Testis (tissue), 3 donors: Measurements from ENCODE around the gene THADA. TPM values are rescaled to one million over a fixed set of nuclear protein-coding genes. Genes with fewer than 3 reads are reported as not detected.
A peak's percentile ranks its signal among the peaks of the same experiment; 100 is the strongest.

Source experiments
- DNase-seq: peaks from one replicate; pipeline ENCODE4 v3.0.0-alpha.2; 2019
- H3K27ac ChIP-seq, 2 donors: fragments of 200-600 bp; sonication (generic); one replicate each; pipeline ENCODE4 v1.5.1; 2019
- H3K27me3 ChIP-seq: fragments of 200-600 bp; sonication (generic); one replicate; pipeline ENCODE4 v1.5.1; 2019
- H3K36me3 ChIP-seq: fragments of 200-600 bp; sonication (generic); one replicate; pipeline ENCODE4 v1.5.1; 2017; ENCODE audit warnings: low read depth; ENCODE audit errors: missing control alignments
- H3K4me1 ChIP-seq: fragments of 200-600 bp; sonication (generic); one replicate; pipeline ENCODE4 v1.5.1; 2019
- H3K4me3 ChIP-seq, 2 donors: fragments of 200-600 bp; sonication (generic); one replicate each; pipeline ENCODE4 v1.5.1; 2017 to 2019
- H3K9me3 ChIP-seq: fragments of 200-600 bp; sonication (generic); one replicate; pipeline ENCODE4 v1.5.1; 2017
- CTCF ChIP-seq, 3 experiments: fragments of 450-650 bp in 2 of 3; fragments of 200-600 bp in 1 of 3; sonication (generic) in 1 of 3; IDR thresholded peaks; one replicate each; pipeline ENCODE4 v1.5.1; 2016 to 2019; ENCODE audit warnings: antibody characterized with exemption in 3 of 3, mild to moderate bottlenecking in 2 of 3, moderate library complexity in 1 of 3
- POLR2A ChIP-seq: fragments of 450-650 bp; IDR thresholded peaks from one replicate; pipeline ENCODE4 v1.6.1; 2017; ENCODE audit warnings: antibody characterized with exemption, mild to moderate bottlenecking, moderate library complexity
- WGBS, 2 donors: methylation state at CpG; one replicate each; pipeline ENCODE4 v1.1.5; 2018; 5-methylcytosine and 5-hydroxymethylcytosine counted together
- intact Hi-C: fragments of 100-400 bp; cut with DNase I; formaldehyde crosslinking; loops from one replicate; pipeline ENCODE4 v1.15.1; 2023; ENCODE audit warnings: low total_unique reads
- polyA plus RNA-seq: library from polyadenylated mRNA; stranded (reverse); fragments of 350-450 nt; fragmentation: Illumina TruSeq; extraction: RNeasy Lipid Tissue Mini Kit (QIAGEN cat#74804); gene quantifications from one replicate; pipeline ENCODE4 v1.2.3, GENCODE V29; 2014; ENCODE audit warnings: low read depth, low replicate concordance; ENCODE audit not compliant: insufficient read depth
- total RNA-seq, 2 donors: library from RNA; depleted of rRNA; stranded (reverse); fragments of >200 nt; gene quantifications; one replicate each; pipeline ENCODE4 v1.2.3, GENCODE V29; 2016

Gene THADA
- total and polyA plus RNA-seq, 3 donors from 2014 or later, result 29.5 to 43.9 (median 39.5) TPM

GRCh38 chr2:43228756-43229659 lies 366.8 kb downstream of the THADA start:
- intact Hi-C loops, result loop anchor here (5.0 to 10.0 kb wide), 3 partner anchors 256 to 384 kb away; no protein-coding TSS in a partner anchor
- Histone ChIP-seq H3K4me1 (peaks cover 17% of the 10 kb centered on the region), H3K9me3 (no peaks in the 10 kb centered on the region), H3K36me3 (no peaks in the 10 kb centered on the region), H3K27ac (peak overlapping the region; percentile 88 to 100), H3K4me3 (no peak overlapping the region), H3K27me3 (no peaks in the 10 kb centered on the region)
- WGBS, 2 donors, result 47% methylated on average over 6 of the region's 6 CpGs
- no peak for DNase-seq
- no peak for TF ChIP-seq CTCF (IDR thresholded peaks at IDR 0.05)
- TF ChIP-seq POLR2A, result no peak

GRCh38 chr2:43228321-43228751 lies 367.5 kb downstream of the THADA start:
- H3K27me3 ChIP-seq, result no peaks in the 10 kb centered on the region
- no peak overlapping the region for H3K4me3 ChIP-seq
- 16 to 35% methylated on average over 2 of the region's 2 CpGs for WGBS, 2 donors
- no peaks in the 10 kb centered on the region for H3K9me3 ChIP-seq
- no peaks in the 10 kb centered on the region for H3K36me3 ChIP-seq
- no peak for DNase-seq
- intact Hi-C loops, result loop anchor here (5.0 to 10.0 kb wide), 3 partner anchors 256 to 384 kb away; no protein-coding TSS in a partner anchor
- H3K4me1 ChIP-seq, result peaks cover 19% of the 10 kb centered on the region
- TF ChIP-seq CTCF (IDR thresholded peaks at IDR 0.05) (no peak), POLR2A (no peak)
- H3K27ac ChIP-seq, result peak overlapping the region; percentile 88 to 100

- Histone ChIP-seq H3K27me3 (no peaks in the 10 kb centered on the region), H3K9me3 (no peaks in the 10 kb centered on the region), H3K4me3 (peak overlapping the region; percentile 84 to 97), H3K27ac (peak overlapping the region; percentile 88 to 100), H3K4me1 (peaks cover 24% of the 10 kb centered on the region), H3K36me3 (no peaks in the 10 kb centered on the region)
- no peak for DNase-seq
- intact Hi-C loops, result loop anchor here (5.0 to 10.0 kb wide), 3 partner anchors 256 to 383 kb away; no protein-coding TSS in a partner anchor
- WGBS, 2 donors, result 1 to 4% methylated on average over 6 to 10 of the region's 10 CpGs
- peak in 1 of 3 experiments; percentile 23 for TF ChIP-seq CTCF (IDR thresholded peaks at IDR 0.05)
- TF ChIP-seq POLR2A, result no peak
These were observed 368.0 kb downstream of the THADA start for GRCh38 chr2:43227830-43228281.

GRCh38 chr2:43226955-43227829 lies 368.6 kb downstream of the THADA start:
- intact Hi-C loops, result loop anchor here (5.0 to 10.0 kb wide), 3 partner anchors 255 to 382 kb away; no protein-coding TSS in a partner anchor

More at GRCh38 chr2:43226955-43227829, 368.6 kb downstream of the THADA start:
- Histone ChIP-seq H3K27me3 (no peaks in the 10 kb centered on the region), H3K27ac (peak overlapping the region; percentile 88 to 100), H3K36me3 (no peaks in the 10 kb centered on the region), H3K4me1 (peaks cover 24% of the 10 kb centered on the region), H3K9me3 (no peaks in the 10 kb centered on the region), H3K4me3 (peak overlapping the region; percentile 84 to 97)
- peak; percentile 96 for DNase-seq
- 0 to 1% methylated on average over 12 to 52 of the region's 77 CpGs for WGBS, 2 donors
- peak in 1 of 3 experiments; percentile 16 for TF ChIP-seq CTCF (IDR thresholded peaks at IDR 0.05)
- TF ChIP-seq POLR2A, result no peak
